Cardiac fibroblast (primary cell): Measurements from ENCODE around the gene GPR108.
"Not testable (repeated sequence)": the region's sequence is repeated elsewhere in the genome, so short reads cannot be mapped to it uniquely, and the experiment has no call there.

Source experiments
- DNase-seq, 2 donors: peaks; one replicate each; pipeline versions ENCODE4 v3.0.0 to v3.0.0-alpha.2; 2010; ENCODE audit warnings: low read depth in 2 of 2
- H3K4me3 ChIP-seq, 2 donors: replicated peaks in 1 of 2; 1 replicate in 1 of 2; 2 replicates in 1 of 2; pipeline ENCODE4 v1.5.1; 2011; ENCODE audit warnings: low read depth in 2 of 2, low read length in 2 of 2, mild to moderate bottlenecking in 2 of 2, moderate library complexity in 1 of 2
- TF ChIP-seq, protein P1 (sequence below): IDR thresholded peaks from one replicate; pipeline ENCODE4 v1.5.1; 2011; ENCODE audit warnings: low read depth, mild to moderate bottlenecking, low read length, inconsistent platforms

GPR108 gene

DNA sequence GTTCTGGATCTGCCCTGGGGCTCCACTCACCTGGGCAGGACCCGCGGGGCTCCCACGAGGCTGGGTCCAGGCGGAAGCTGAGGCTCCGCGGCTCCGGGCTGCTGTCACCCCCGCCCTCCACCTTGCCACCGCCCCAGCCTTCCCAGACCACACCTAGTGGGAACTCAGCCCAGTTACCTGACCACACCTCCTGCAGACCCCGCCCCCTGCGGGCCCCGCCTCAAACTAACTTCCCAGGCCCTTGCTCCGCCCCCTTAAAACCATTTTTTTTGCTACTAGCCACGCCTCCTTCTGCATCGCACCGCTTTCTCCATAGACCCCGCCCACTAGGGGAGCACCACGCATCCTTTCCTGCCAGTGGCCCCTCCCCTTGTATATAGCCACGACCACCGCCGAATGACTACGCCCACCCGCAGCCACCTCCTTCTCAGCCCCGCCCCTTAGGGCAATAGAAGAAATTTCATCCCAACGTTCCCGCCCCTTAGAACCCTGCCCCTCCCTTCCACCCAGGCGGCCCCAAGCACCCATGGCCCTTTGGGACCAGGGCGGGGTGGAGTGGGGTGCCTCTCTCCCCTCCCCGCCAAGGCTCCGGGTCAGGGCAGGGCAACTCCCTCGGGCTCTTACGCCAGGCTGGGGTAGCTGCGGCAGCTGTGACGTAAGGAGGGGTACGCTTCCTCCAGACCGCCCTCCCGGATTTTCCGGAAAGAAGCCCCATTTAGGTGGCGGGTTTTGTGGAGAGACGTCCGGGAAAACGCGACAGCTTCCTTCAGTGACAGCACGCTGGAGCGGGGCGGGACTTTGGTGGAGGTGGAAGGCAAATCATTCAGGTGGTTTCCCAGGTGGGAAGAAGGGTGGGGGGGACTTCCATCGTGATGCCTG lies 30.2 kb upstream of the GPR108 start, which contains the start of gene SH2D3A:
SH2D3A (minus strand) TSS at position 79 of the 879 bp plus-strand sequence. CDS start 3,687 bp downstream, outside the sequence.
- TF ChIP-seq, protein P1, sequence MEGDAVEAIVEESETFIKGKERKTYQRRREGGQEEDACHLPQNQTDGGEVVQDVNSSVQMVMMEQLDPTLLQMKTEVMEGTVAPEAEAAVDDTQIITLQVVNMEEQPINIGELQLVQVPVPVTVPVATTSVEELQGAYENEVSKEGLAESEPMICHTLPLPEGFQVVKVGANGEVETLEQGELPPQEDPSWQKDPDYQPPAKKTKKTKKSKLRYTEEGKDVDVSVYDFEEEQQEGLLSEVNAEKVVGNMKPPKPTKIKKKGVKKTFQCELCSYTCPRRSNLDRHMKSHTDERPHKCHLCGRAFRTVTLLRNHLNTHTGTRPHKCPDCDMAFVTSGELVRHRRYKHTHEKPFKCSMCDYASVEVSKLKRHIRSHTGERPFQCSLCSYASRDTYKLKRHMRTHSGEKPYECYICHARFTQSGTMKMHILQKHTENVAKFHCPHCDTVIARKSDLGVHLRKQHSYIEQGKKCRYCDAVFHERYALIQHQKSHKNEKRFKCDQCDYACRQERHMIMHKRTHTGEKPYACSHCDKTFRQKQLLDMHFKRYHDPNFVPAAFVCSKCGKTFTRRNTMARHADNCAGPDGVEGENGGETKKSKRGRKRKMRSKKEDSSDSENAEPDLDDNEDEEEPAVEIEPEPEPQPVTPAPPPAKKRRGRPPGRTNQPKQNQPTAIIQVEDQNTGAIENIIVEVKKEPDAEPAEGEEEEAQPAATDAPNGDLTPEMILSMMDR: no peak
- DNase-seq: peak; percentile 37 to 49
- peak within 1 kb of the TSS; percentile 14 to 23 for H3K4me3 ChIP-seq

DNA sequence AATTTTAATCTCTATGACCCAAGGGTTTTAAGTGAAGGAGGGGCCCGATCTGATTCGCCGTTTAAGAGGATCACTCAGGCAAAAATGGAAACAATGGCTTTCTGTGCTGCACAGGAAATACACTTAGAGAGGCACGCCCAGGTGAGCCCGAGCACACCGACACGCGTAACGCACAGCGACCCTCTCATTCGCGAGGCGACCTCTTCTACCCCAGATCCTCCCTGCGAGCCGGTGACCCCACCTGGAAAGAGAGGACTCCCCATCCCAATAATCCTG lies 29.6 kb upstream of the GPR108 start:
- no peak for DNase-seq
- TF ChIP-seq, protein P1: no peak
- H3K4me3 ChIP-seq: peak overlapping the region; percentile 14 to 23

DNA sequence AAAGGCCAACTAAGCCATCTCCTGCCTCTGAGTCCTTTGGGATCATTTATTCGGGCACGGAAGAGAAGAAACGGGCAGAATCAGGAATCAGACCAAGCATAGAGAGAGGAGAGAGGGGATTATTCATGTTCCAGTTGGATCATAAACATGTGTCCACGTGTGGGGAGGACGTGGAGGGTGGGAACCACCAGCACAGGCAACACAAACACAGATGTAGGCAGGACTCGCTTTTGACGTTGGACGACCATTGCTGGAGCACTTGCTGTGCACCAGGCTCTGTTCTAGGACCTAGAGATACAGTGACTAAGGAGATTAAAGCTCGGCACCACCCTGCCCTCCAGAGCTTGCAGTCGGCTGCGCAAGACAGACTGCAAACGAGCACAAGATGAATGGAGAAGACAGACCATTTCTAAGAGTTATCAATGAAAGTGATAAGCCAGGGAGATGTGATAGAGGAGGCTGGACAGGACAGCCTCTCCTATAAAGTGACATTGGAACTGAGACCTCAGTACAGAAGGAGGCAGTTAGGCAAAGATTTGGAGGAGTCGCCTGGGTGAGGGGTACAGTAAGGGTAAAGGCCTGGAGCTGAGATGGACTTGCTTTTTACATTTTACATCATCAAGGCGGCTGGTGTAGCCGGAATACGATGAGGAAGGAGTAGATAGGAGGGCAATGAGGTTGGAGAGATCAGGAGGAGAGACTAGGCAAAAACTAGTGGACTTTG lies 29.1 kb upstream of the GPR108 start:
- H3K4me3 ChIP-seq: no peak overlapping the region
- no peak for DNase-seq
- TF ChIP-seq, protein P1: no peak

DNA sequence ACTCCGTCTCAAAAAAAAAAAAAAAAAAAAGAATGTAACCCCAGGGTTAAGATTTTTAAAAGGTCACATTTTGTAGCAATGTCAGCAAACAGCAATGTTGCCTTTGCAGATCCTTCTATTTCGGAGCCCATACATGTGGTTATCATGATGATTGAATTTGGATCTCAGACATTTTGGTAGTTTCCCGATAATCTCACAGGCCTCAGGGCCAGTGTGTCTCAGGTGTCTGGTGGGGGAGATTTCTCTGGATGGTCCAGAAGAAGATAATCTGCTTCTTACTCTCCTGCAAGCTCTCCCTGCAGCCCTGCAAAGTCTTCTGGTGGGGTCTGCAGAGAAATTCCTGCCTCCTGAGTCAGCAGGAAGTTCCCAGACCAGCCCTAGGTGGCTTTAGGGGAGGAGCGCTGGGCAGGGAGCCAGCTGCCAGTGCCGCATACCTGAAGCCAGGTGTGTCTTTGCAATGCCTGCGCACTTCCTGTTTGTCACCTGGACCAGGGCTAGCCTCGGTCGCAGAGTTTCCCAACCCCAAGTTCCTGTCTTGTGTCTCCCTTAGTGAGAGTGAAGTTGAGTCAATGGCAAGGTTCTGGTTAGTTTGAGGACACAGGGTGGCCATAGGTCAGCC lies 28.5 kb upstream of the GPR108 start:
- no peak for DNase-seq
- TF ChIP-seq, protein P1: no peak
- H3K4me3 ChIP-seq: no peak overlapping the region

DNA sequence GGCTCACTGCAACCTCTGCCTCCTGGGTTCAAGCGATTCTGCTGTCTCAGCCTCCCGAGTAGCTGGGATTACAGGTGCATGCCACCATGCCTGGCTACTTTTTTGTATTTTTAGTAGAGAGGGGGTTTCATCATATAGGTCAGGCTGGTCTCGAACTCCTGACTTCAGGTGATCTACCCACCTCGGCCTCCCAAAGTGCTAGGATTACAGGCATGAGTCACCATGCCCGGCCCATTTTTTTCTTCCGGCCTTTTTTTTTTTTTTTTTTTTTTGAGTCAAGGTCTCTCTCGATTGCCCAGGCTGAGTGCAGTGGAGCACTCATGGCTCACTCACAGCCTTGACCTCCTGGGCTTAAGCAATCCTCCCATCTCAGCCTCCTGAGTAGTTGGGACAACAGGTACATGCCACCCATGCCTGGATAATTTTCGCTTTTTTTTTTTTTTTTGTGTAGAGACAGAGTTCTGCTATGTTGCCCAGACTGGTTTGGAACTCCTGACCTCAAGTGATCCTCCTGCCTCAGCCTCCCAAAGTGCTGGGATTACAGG lies 24.9 kb upstream of the GPR108 start:
- DNase-seq, H3K4me3 ChIP-seq: not testable (repeated sequence)

DNA sequence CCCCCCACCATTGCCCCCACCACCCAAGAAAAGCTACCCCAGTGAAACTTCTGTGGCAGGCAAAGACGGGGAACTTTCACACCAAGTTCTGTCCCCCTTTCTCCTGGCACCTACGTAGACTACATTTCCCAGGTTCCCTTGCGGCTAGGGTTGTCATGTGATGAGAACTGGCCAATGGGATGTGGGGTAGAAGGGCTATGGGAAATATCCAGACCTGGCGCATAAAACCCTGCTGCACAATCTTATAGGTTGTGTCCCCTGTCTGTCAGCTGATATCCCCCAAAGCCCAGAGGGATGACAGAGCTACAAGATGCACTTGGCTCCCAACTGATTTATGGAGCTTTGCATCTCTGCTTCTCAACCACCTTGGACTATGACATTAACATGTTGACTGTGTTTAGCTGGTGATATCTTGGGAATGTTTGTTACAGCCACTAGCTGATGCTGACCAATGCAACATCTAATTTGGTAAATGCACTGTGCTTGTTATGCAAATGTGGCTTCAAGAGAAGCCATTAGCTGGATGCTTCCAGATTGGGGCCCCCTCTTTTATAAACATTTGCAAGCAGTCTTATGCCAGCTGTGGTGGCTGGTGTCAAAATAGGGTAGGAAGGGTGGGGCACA lies 23.8 kb upstream of the GPR108 start:
- H3K4me3 ChIP-seq: no peak overlapping the region
- TF ChIP-seq, protein P1: no peak
- peak in 1 of 2 donors; percentile 39 for DNase-seq

DNA sequence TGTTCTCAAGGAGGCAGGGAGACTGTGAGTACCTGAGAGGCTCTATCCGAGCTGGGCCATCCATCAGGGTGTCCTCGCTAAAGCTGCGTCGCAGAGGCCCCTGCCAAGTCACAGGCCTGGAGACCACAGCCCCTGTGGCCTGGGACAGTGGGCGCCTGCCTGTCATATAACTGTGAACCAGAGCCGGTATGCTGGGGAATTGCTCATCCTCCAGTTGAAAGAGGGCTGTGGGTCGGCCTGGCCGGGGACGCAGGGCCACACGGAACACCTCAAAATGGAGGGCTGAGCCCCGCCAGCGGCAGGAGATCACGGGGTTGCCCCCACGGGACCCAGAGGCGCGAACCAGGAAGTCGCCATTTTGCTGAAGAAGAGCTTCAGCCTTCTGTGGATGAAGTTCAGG lies 23.2 kb upstream of the GPR108 start:
- no peak overlapping the region for H3K4me3 ChIP-seq
- DNase-seq: no peak
- TF ChIP-seq, protein P1: no peak
